ENCODE data around the gene FCHSD2. TPM values are rescaled to one million over a fixed set of nuclear protein-coding genes. Genes with fewer than 3 reads are reported as not detected.

FCHSD2 gene
- total and polyA plus RNA-seq, 2 donors (not counting 3 experiments of a cell fraction or from before 2014, with no cell fraction given) = 20.8 to 56.9 TPM

- Histone ChIP-seq H3K4me1 (ENCODE audit: control insufficient read depth, extremely low read depth, insufficient read depth, low read length) (peaks cover 16% of the 10 kb centered on the region), H3K27ac (ENCODE audit: insufficient read depth, low read depth, low read length) (no peak overlapping the region), H3K4me3 (replicated peaks in 1 of 3; ENCODE audit: insufficient read depth in 1 of 3, low read depth in 1 of 3, low read length in 3 of 3) (no peak overlapping the region), H4K20me1 (replicated peaks; ENCODE audit: control insufficient read depth, extremely low read depth, insufficient read depth, low read length) (peaks cover 2% of the 10 kb centered on the region), H3K4me2 (ENCODE audit: insufficient read depth, low read length) (no peak overlapping the region), H3K9ac (replicated peaks; ENCODE audit: extremely low read depth, insufficient read depth, low read length) (no peak overlapping the region), H3K79me2 (ENCODE audit: control insufficient read depth, insufficient read depth, low read length) (peaks cover 25% of the 10 kb centered on the region), H3K27me3 (ENCODE audit: control insufficient read depth in 2 of 2, insufficient read depth in 2 of 2, low read length in 2 of 2) (no peaks in the 10 kb centered on the region), H2AFZ (ENCODE audit: low read depth, low read length) (no peak overlapping the region), H3K36me3 (ENCODE audit: control insufficient read depth in 2 of 2, extremely low read depth in 1 of 2, insufficient read depth in 2 of 2, low read length in 2 of 2) (no peaks in the 10 kb centered on the region), H3K9me3 (replicated peaks; ENCODE audit: control insufficient read depth, insufficient read depth, low read length) (no peaks in the 10 kb centered on the region), H3K9me1 (replicated peaks; ENCODE audit: control insufficient read depth, extremely low read depth, insufficient read depth, low read length) (no peaks in the 10 kb centered on the region)
- ChIA-PET CTCF (no interaction called here), POLR2A (no interaction called here)
- DNase-seq (ENCODE audit: low read depth, low spot score) (no peak), FAIRE-seq (no peak)
- no peak for TF ChIP-seq POLR2AphosphoS5 (IDR thresholded peaks at IDR 0.05; ENCODE audit: insufficient read depth, low read depth, low read length)
- no peak for TF ChIP-seq GATA2 (IDR thresholded peaks at IDR 0.05; ENCODE audit: insufficient read depth, insufficient read length, low read depth, low read length)
- no peak for TF ChIP-seq FOS (IDR thresholded peaks at IDR 0.05; ENCODE audit: borderline replicate concordance, insufficient read depth, low read length)
- TF ChIP-seq POLR2A (IDR thresholded peaks at IDR 0.05; ENCODE audit: low read depth, low read length) = no peak
- no peak for TF ChIP-seq MAX (IDR thresholded peaks at IDR 0.05; ENCODE audit: insufficient read depth, insufficient read length)
- TF ChIP-seq CTCF (IDR thresholded peaks at IDR 0.05; ENCODE audit: extremely low read depth in 1 of 2, insufficient read depth in 1 of 2, low read depth in 1 of 2, low read length in 2 of 2) = no peak
- TF ChIP-seq EZH2 (IDR thresholded peaks at IDR 0.05; ENCODE audit: borderline replicate concordance, low read depth, low read length, severe bottlenecking) = no peak
- no peak for TF ChIP-seq MYC (IDR thresholded peaks at IDR 0.05; ENCODE audit: low read depth, low read length)
- TF ChIP-seq JUN (IDR thresholded peaks at IDR 0.05; ENCODE audit: borderline replicate concordance, insufficient read depth, insufficient read length, low read depth) = no peak
- dilution Hi-C loops (cut with MboI; ENCODE audit: extremely low pct_ligation_motif_present, low sequenced_read_pairs) = no loop called here
- no TSS peak for BruUV-seq (replicated peaks)
- intact Hi-C loops (cut with micrococcal nuclease) = no loop called here
Measured at GRCh38 chr11:73077454-73077853, 64.7 kb downstream of the FCHSD2 start.

All from endothelial cell of umbilical vein (primary cell).